PC-3 (cell line): ENCODE measurements around the gene MMP15. TPM values are rescaled to one million over a fixed set of nuclear protein-coding genes. Genes with fewer than 3 reads are reported as not detected.

Experiments used
- ATAC-seq: fragments of 200-7000 bp; cut with Tn5 transposase; 2 replicates; pipeline ENCODE4 v1.9.1; 2020; ENCODE audit warnings: mild to moderate bottlenecking, moderate library complexity
- BruUV-seq: library from RNA; stranded (reverse); fragments of 400-500 nt; replicated peaks from 2 replicates; lab custom pipeline; 2021; lab: Mats Ljungman, UMichigan
- CTCF ChIA-PET: fragments of 300-600 bp; sonication (Branson Sonifier 250); formaldehyde crosslinking; loops from one replicate; lab custom pipeline; 2022; ENCODE audit warnings: antibody characterized with exemption; lab: Charles Lee
- POLR2A ChIA-PET: fragments of 300-600 bp; sonication (Branson Sonifier 250); formaldehyde crosslinking; loops from one replicate; lab custom pipeline; 2022; ENCODE audit warnings: antibody characterized with exemption; ENCODE audit not compliant: unreplicated experiment; lab: Charles Lee
- DNase-seq: peaks from one replicate; pipeline ENCODE4 v3.0.0-alpha.2; 2015
- H2AFZ ChIP-seq: fragments of 300-600 bp; sonication (generic); 2 replicates; pipeline ENCODE4 v1.6.0; 2016; ENCODE audit warnings: antibody characterized with exemption, low read length
- H3F3A ChIP-seq: fragments of 300-600 bp; sonication (generic); one replicate; pipeline ENCODE4 v1.6.0; 2017; ENCODE audit warnings: antibody characterized with exemption, low read length, control low read depth, mild to moderate bottlenecking; ENCODE audit not compliant: unreplicated experiment
- H3K27ac ChIP-seq: fragments of 300-600 bp; sonication (generic); 2 replicates; pipeline ENCODE4 v1.5.1; 2016; ENCODE audit warnings: mild to moderate bottlenecking, low read length
- H3K27me3 ChIP-seq: fragments of 300-600 bp; sonication (generic); 2 replicates; pipeline ENCODE4 v1.6.1; 2016; ENCODE audit warnings: low read length, mixed read lengths
- H3K36me3 ChIP-seq: fragments of 300-600 bp; sonication (generic); 2 replicates; pipeline ENCODE4 v1.6.1; 2016; ENCODE audit warnings: low read depth, mixed run types, low read length, mixed read lengths
- H3K4me1 ChIP-seq: fragments of 300-600 bp; sonication (generic); 2 replicates; pipeline ENCODE4 v1.5.1; 2016; ENCODE audit warnings: low read length; ENCODE audit not compliant: insufficient read depth
- H3K4me2 ChIP-seq: fragments of 300-600 bp; sonication (generic); 2 replicates; pipeline ENCODE4 v1.6.0; 2016; ENCODE audit warnings: low read length
- H3K4me3 ChIP-seq: fragments of 300-600 bp; sonication (generic); 2 replicates; pipeline ENCODE4 v1.5.1; 2016; ENCODE audit warnings: mild to moderate bottlenecking, low read length, mixed read lengths
- H3K79me2 ChIP-seq: fragments of 300-600 bp; sonication (generic); 2 replicates; pipeline ENCODE4 v1.6.1; 2017; ENCODE audit warnings: low read length, mixed read lengths
- H3K9ac ChIP-seq: fragments of 300-600 bp; sonication (generic); 2 replicates; pipeline ENCODE4 v1.6.0; 2016; ENCODE audit warnings: mild to moderate bottlenecking, low read length
- H3K9me2 ChIP-seq: fragments of 300-600 bp; sonication (generic); replicated peaks from 2 replicates; pipeline ENCODE4 v1.6.1; 2016; ENCODE audit warnings: mixed run types, low read length, mixed read lengths
- H3K9me3 ChIP-seq: fragments of 300-600 bp; sonication (generic); 2 replicates; pipeline ENCODE4 v1.6.1; 2016; ENCODE audit warnings: low read length, mixed read lengths
- H4K20me1 ChIP-seq: fragments of 300-600 bp; sonication (generic); 2 replicates; pipeline ENCODE4 v1.6.1; 2016; ENCODE audit warnings: low read length, mixed read lengths
- EZH2 ChIP-seq: fragments of 300-600 bp; sonication (generic); IDR thresholded peaks from one replicate; pipeline ENCODE4 v1.6.1; 2017; ENCODE audit warnings: antibody characterized with exemption, mild to moderate bottlenecking, low read length; ENCODE audit not compliant: unreplicated experiment
- EZH2phosphoT487 ChIP-seq: fragments of 300-600 bp; sonication (generic); IDR thresholded peaks from 2 replicates; pipeline ENCODE4 v1.6.1; 2018; ENCODE audit warnings: mild to moderate bottlenecking, antibody characterized with exemption, low read length, borderline replicate concordance
- intact Hi-C: fragments of 100-400 bp; cut with micrococcal nuclease; formaldehyde crosslinking; loops from 2 replicates; pipeline ENCODE4 v1.9.0; 2023
- total RNA-seq: library from RNA; depleted of rRNA; stranded (reverse); fragments of >200 nt; gene quantifications from 2 replicates; pipeline ENCODE4 v1.2.3, GENCODE V29; 2014
- TF ChIP-seq, protein P1 (sequence below): fragments of 300-600 bp; sonication (generic); conservative IDR thresholded peaks from 2 replicates; pipeline ENCODE4 v1.5.1; 2017; ENCODE audit warnings: antibody characterized with exemption, low read depth, mild to moderate bottlenecking, low read length

MMP15 gene
- total RNA-seq, 1 experiment from 2014 or later: 6.3 TPM

DNA sequence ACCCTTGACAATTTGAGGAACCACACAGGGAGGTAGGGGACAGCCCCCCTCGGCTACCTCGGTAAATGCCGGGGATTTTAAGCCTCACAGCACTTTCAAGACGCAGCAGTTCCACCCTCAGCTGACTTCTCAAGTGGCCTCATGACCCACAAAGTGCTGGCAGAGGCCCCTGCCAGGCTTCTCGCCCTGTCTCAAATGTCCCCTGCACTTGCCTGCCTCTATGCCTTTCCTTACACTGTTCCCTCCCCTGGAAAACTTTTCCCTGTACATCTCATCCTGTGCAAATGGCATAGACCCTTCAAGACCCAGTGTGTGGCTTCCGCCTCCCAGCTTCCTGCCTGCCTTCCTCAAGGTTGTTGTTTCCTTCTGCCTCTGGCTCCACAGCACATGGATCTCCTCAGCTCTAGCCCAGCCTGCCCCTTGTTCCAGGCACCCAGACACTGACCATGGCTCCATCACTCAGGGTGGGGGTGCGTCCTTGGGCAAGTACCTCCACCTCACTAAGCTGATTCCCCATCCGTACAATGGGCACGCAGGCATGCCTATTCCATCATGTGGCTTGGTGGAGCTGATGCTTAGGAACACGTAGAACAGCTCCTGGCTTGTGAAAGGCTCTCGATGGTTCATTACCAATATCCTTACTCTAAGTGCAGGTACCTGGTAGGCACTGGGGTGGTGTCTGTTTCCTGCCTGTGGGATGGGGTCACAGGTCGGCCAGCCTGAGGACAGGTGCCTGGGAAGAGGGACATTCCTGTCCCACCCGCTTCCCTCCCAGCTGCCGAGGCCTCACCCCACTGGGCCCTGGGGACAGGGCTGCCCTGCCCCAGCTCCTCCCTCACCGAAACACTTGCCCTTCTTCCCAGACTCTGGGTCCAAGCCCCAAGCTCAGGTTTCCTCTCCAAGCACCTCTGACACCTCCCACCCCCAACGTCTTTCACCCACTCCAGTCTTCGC, 24.0 kb downstream of the MMP15 start:
- TF ChIP-seq EZH2phosphoT487 (no peak), EZH2 (no peak)
- TF ChIP-seq, protein P1, sequence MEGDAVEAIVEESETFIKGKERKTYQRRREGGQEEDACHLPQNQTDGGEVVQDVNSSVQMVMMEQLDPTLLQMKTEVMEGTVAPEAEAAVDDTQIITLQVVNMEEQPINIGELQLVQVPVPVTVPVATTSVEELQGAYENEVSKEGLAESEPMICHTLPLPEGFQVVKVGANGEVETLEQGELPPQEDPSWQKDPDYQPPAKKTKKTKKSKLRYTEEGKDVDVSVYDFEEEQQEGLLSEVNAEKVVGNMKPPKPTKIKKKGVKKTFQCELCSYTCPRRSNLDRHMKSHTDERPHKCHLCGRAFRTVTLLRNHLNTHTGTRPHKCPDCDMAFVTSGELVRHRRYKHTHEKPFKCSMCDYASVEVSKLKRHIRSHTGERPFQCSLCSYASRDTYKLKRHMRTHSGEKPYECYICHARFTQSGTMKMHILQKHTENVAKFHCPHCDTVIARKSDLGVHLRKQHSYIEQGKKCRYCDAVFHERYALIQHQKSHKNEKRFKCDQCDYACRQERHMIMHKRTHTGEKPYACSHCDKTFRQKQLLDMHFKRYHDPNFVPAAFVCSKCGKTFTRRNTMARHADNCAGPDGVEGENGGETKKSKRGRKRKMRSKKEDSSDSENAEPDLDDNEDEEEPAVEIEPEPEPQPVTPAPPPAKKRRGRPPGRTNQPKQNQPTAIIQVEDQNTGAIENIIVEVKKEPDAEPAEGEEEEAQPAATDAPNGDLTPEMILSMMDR: no peak
- Histone ChIP-seq H3K9me3 (no peaks in the 10 kb centered on the region), H3K9ac (no peak overlapping the region), H3F3A (no peaks in the 10 kb centered on the region), H2AFZ (no peak overlapping the region), H3K4me1 (no peaks in the 10 kb centered on the region), H3K27ac (no peak overlapping the region), H4K20me1 (no peaks in the 10 kb centered on the region), H3K9me2 (no peaks in the 10 kb centered on the region), H3K36me3 (no peaks in the 10 kb centered on the region), H3K4me3 (no peak overlapping the region), H3K27me3 (no peaks in the 10 kb centered on the region), H3K4me2 (no peak overlapping the region), H3K79me2 (no peaks in the 10 kb centered on the region)
- DNase-seq: no peak
- ChIA-PET POLR2A (no interaction called here), CTCF (no interaction called here)
- no peak for ATAC-seq
- intact Hi-C loops: no loop called here
- no TSS peak for BruUV-seq

DNA sequence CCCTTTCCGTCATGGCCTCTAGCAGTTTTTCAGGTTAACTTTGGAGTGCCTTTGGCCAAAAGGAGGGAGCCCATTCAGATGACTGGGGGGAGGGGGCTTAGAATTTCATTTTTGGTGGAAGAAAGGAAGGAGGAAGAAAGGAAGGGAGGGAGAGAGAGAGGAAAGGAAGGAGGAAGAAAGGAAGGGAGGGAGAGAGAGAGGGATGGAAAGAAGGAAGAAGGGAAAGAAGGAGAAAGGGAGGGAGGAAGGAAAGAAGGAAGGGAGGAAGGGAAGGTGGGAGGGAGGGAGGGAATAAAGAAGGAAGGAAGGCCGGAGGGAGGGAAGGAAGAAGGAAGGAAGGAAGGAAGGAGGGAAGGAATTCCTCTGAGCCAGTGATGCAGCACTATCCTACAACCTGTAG, 25.7 kb downstream of the MMP15 start:
- Histone ChIP-seq H3K4me2 (no peak overlapping the region), H3K79me2 (no peaks in the 10 kb centered on the region), H3F3A (no peaks in the 10 kb centered on the region), H3K27me3 (no peaks in the 10 kb centered on the region), H3K4me3 (no peak overlapping the region), H2AFZ (no peak overlapping the region), H4K20me1 (no peaks in the 10 kb centered on the region), H3K4me1 (no peaks in the 10 kb centered on the region), H3K9ac (no peak overlapping the region), H3K9me3 (no peaks in the 10 kb centered on the region), H3K27ac (no peak overlapping the region), H3K36me3 (no peaks in the 10 kb centered on the region), H3K9me2 (no peaks in the 10 kb centered on the region)
- TF ChIP-seq EZH2phosphoT487 (no peak), EZH2 (no peak)
- TF ChIP-seq, protein P1: no peak
- POLR2A ChIA-PET: no interaction called here
- BruUV-seq: no TSS peak
- ATAC-seq: no peak
- CTCF ChIA-PET: no interaction called here
- intact Hi-C loops: no loop called here
- DNase-seq: no peak
